Measurements from ENCODE around the gene PTPRG.
"Not testable (repeated sequence)": the region's sequence is repeated elsewhere in the genome, so short reads cannot be mapped to it uniquely, and the experiment has no call there.

The PTPRG gene

DNA sequence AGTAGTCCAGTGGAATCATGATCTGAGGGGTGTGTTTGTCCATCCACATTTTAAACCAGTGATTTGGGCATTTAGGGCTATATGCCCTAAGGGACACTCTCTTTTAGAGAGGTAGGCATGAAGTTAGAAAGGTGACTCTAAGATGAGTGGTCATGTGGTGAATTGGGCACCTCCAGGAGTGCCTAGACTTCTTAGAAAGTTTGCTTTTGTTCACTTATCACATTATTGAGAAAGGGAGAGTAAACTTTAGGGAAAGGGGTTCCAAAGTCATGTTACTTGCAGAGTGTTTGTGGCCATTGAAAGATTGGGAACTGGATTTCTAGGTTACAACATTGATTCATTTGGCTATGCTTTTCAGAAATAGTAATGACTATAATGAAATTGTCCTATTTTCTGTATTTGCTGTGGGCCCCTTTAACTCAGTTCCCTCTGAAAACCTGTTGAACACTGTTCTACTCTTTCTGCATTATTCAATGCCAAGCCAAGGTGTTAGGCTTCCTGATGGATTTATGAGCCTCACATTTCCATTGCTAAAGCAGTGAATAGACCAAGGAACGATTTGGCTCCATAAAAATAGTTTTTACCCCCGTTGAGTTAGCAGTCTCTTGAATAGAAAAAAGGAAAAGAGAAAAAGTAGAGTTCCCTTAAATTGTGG is 169.3 kb downstream of the PTPRG start:
- DNase-seq: no peak

DNA sequence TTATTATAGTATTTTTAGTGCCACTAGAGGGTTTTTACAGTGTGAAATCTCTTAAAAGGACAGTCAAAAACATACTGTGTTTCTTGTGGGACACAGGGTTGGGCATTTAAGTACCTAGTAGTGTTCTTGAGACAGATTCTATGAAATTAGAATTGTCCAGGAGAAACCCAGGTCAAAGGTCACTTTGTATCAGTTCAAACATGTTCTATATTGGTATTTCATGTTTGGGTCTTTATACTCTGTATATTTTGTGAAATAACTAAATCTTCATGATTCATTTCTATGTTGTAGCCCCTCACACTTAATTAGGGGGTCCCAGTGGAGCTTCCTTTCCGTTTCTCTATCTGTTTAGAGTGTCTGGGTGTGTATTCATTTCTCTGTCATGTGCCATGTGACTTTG is 171.6 kb downstream of the PTPRG start:
- DNase-seq: no peak

DNA sequence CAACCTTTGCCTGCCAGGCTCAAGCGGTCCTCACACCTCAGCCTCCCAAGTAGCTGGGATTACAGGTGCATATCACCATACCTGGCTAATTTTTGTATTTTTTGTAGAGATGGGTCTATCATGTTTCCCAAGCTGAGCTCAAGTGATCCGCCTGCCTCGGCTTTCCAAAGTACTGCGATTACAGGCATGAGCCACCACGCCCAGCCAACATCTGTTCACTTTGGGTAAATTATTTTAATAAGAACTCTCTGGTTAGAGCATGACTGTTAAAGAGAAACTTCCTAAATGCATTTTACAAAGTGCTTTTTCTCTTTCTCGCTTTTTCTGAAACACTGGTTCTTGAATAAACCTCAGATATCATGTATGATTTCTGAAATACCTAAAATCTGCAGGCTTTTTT is 172.5 kb downstream of the PTPRG start:
- DNase-seq: no peak

DNA sequence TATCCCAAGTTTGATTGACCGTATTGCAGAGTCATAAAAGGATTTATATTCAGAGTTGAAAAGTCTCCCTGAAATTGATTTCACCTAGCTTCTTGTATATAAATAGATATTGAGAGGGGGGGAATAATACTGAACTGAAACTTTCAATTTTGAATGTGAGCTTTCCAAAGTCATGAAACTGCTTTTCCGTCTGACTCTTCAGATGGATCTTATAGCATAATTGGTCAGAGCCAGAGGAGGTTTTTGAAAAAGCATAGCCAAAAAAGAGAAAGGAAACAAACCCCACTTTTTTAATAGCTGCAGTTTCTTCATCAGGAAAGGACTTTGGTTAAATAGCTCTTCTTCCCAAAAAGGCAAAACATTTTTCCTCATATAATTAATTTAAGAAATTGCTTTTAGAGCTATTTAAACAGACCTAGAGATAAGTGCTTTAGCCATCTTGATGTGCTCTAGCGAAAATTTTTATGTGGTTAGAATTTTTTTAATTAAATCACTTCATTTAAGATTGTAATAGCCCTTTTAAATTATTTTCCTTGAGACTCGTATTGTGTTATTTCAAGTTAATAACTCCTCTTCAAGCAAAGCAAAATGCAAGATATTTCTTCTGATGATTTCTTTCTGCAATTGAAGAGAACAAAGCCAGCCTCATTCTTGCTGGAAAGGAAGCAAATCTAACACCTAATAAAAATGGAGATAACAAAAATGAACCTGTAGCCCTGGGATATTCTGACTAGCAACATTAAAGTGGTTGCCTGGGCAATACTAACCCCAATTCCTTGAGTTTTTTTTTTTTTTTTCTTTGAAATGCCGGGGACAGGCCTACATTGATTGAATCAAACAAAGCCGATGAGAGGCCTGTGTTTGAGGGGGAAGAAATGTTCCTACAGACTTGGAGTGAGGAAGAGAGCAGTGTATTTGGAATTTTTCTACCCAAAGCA is 173.6 kb downstream of the PTPRG start:
- DNase-seq: no peak

DNA sequence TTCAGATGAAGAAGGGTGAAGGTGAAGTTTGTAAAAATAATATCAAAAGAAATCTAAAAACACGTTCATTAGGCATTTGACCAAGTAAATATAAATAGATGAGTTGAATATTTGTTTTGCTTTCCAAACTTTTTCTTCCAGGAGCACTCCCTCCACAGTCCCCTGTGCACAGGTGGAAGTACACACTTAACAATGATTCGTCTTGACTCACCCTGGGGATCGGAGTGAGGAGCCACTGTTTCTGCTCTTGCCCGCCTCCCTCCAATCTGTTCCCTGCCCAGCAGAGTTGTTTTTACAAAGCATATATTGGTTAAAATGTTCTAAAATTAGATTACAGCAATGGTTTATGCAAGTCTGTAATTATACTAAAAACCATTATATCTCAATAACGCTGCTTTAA is 175.1 kb downstream of the PTPRG start:
- no peak for DNase-seq

DNA sequence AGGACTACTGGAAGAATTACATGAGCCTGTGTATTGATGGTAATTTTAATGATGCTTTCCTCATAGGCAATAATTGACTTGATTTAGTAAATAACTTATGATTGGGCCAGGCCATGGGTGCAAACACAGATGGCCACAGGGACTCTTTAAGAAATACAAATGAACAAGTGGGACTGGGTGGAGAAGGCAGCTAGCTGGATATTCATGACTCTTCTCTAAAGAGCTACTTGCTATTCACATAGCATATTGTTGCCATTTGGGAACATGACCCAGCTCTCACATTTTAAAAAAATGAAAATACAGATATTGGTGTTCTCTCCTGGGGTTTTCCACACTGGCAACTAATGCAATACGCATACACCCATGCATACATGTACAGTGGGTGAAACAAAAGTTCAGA is 178.3 kb downstream of the PTPRG start:
- no peak for DNase-seq

DNA sequence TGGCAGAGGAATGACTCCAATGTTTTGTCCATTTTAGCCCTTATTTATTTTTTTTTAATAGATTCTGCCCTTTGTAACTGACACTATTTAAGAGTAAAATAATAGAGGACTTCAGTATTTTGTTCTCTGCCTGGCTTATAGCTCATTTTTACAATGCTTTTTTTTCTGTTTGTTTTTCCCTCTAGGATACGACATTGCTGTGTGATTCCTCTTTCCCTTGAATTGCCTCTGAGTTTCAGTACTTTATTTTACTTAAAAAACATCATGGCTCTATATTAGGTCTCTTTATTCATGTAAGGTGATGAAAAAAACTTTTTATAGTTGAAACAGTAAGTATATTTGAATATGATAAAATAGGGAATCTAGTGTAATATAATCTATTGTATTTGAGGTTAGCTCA is 179.1 kb downstream of the PTPRG start:
- DNase-seq: no peak

DNA sequence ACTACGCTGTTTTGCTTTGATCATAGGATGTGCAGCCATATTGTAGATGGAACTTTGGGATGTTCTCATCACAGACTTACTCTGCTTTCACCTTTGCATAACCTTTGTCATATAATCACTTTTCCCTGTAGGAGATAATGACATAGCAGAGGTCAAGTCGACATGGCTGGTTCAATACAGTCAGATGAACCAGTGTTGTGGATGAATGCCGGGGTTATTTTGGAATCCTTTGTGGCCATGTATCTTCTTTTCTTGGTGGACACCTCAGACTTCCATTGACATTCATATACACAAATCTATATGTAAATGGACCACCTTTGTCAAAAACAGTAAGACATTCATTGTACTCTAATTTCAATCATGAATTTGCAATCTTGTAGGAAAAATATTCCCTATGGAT is 180.2 kb downstream of the PTPRG start:
- DNase-seq: no peak

DNA sequence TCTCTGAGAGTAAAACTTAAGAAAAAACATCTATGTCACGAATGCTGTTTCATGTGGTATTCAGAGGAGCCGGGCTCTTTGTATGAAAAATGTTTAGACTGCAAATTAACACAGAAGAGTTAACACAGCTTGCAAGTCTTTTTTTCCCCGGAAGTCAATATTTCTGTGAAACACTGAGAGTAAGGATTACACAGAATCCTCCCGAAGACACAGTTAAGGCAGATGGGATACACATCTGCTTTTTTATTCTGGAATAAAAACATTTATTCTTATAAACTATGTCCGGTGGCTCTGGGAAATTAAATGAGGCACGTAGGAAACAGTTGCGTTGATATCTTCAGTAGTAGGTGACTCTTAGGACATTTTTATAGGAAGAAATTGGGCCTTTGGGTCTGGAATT is 180.6 kb downstream of the PTPRG start:
- no peak for DNase-seq

DNA sequence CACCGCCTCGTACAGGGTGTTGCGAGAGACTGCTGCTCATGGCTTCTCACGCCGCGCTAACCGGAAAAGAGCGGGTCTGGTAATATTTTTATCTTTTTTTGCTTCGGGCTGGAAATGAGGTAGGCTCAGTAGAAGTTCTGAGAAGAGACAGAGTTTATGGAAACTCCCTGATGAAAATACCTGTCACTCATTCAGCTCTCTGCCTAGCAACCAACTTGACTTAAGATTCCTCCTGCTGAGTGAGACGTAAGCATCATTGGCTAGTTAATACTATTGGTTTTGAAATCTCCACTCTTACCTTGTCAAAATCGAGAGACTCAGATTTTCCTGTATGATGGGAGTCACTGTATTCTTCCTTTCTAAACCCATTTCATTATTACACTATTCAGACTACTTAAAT is 181.7 kb downstream of the PTPRG start:
- DNase-seq: no peak

DNA sequence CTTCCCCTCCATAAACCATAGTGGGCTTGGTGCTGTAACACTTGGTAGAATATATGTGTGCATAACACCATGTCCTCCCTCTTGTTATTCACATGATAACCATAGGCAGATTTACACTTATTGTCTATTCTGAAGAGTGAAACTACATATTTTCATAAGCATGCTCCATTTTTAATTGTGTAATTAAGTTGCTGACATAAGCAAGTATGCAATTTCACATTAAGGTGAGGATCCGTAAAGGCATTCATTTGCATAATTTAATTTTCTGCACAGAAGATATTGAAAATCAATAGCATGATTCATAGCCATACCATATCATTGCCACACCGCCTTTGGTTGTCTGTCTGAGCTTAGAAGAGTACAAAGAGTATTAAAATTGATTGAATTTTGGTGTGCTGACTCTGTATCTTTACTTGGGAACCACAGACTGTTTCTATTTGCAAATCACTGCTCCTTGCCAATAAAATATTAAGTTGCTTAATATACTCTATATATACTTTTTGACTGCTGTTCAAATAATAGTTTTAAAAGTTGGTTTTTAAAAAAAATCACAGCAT is 182.4 kb downstream of the PTPRG start:
- no peak for DNase-seq

DNA sequence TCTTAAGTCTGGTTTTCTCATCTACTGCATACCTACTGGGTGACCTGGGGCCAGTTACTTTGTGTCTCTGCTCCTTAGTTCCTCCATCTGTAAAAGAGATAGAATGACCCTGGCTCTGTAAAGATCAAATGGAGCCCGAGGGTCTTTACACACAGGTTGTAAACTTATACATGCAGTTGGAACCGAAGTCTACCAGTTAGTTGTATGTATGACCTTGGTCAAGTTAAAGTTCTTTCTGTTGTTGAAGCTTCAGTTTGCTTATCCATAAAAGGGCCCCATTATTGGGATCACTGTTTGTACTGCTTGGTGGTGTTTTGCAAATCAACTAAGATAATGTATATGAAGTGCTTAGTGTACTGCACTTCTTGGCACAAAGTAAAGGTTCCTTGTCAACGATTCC is 186.9 kb downstream of the PTPRG start:
- no peak for DNase-seq

DNA sequence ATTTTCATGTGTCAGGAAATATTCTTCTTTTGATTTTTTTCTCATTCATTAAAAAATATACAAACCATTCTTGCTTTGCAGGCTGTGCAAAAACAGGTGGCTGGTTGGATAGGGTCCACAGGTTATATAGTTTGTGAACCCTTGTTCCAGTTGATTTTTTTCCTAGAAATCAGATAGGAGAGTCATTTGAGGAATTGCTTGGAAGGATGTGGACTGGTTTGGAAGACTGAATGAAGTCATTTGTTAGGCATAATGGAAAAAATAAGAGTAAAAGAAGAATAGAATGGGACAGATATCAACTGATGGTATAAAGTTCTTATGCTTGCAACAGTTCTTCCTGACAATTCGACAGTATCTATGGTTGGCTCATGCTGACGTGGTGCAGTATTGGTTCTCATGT is 189.4 kb downstream of the PTPRG start:
- no peak for DNase-seq

DNA sequence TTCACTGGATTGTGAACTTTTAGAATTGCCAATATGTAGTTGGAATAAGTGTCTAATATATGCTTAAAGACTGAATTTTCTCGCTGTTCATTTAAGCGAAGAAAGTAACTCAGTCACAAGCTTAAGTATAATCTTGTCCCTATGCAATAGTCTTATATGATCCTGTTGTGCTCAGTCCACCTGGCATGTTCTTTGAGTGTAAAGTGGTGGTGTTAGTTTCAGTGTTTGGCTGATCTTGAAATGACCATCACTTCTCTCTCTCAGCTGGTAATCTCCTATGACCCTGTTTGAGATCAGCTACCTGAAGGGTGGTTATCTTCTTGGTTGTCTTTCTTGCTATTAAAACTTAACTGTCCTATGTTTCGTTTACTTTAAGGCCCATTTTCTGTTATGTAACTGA is 197.5 kb downstream of the PTPRG start:
- no peak for DNase-seq

DNA sequence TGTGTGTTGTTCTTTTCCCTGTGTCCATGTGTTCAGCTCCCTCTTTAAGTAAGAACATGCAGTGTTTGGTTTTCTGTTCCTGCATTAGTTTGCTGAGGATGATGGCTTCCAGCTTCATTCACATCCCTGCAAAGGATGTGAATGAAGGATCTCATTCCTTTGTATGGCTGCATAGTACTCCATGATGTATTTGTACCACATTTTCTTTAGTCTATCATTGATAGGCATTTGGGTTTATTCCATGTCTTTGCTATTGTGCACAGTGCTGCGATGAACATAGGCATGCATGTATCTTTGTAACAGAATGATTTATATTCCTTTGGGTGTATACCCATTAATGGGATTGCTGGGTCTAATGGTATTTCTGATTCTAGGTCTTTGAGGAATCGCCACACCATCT is 199.4 kb downstream of the PTPRG start:
- DNase-seq: not testable (repeated sequence)

DNA sequence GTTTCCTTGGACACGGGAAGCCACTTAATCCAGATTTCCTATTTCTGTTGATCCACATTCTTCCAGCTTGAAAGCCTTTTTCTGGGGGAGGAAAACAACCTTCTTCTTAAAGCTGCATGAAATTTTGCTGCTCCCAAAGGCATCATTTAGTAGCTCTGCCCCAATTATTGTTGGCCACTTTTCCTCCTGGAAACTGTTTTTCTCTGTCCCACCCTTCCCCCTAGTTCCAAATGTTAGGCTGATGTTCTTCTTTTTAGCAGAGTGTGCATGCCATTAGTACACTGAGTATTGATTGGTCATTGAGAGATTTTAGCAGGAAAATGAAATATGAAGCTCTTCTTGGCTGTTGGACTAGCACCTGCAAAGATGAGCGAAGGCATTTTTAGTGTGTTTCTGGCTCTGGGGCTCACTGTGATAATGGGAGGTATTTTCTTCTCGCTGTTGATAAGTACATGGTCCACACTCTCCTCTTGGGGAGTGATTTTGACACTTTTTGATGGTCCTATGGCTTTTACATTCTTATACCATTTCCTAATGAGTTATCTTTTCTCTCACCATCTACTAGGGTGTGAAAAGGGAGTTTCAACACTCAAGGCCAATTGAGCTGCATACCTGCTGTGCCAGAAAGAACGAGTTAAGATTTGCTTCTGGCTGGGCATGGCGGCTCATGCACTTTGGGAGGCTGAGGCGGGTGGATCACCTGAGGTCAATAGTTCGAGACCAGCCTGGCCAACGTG is 200.5 kb downstream of the PTPRG start:
- no peak for DNase-seq

DNA sequence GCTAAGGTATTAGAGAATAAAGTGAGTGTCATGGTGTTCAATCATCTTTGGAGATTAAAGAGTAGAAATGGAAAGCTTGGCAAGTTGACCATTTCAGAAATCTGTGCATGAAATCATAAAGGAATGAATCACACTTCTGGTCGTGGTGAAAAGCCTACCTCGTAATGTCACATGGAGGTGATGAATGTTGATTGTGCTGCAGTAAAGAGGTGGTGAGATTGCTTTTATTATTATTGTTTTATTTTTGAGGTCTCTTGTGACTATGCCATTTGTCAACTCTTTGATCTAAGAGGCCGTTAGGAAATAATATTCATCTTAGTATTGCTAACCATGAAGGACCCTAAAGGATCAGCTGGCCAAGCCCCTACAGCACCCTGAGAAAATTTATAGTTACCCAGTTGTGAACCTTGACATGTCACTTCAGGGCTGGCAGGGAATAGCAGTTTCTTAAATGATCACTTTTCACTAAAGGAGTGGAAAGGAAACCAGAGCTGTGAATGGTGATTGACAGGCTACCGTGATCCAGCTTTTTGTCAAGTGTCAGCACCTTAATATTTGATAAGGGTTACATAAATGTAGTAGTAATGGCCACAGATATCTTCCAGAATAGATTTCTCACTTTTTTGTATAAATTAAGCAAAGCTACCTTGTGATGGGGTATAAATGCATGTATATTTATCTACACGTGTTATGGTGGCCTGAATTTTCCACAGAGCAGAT is 203.9 kb downstream of the PTPRG start:
- DNase-seq: no peak

DNA sequence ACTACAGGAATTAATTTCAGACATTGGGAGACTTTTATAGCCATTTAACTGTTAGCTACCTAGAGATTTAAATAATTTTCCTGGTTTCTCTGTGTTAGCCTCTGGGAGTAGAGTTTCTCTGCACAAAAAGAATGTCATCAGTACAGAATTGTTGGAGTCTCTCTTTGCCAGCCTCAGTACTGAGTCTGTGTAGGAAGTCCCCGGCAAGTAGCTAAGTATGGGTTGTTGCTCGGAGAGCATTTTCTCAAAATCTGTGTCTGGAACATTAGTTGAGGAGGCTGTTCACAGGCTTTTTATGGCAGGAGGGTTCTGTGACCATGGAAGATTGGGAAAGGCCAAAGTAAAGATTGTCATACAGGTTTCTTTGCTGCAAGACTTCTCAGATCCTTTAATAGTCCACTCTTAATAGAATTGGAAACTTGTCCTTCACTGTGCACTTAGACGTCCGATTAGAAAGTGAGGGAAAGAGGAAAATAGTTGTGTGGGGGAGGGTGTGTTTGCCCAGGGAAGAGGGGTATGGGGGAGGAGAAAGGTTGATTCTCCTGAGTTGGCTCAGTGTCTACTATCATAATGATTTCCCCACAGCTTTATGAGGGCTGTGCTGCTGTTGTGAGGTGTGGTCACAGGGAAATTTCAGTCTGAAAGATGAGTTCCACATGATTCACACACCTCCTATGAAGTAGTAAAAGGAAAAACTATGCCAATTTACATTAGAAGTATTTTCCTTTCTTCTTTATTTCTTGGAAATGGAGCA is 207.1 kb downstream of the PTPRG start:
- no peak for DNase-seq

DNA sequence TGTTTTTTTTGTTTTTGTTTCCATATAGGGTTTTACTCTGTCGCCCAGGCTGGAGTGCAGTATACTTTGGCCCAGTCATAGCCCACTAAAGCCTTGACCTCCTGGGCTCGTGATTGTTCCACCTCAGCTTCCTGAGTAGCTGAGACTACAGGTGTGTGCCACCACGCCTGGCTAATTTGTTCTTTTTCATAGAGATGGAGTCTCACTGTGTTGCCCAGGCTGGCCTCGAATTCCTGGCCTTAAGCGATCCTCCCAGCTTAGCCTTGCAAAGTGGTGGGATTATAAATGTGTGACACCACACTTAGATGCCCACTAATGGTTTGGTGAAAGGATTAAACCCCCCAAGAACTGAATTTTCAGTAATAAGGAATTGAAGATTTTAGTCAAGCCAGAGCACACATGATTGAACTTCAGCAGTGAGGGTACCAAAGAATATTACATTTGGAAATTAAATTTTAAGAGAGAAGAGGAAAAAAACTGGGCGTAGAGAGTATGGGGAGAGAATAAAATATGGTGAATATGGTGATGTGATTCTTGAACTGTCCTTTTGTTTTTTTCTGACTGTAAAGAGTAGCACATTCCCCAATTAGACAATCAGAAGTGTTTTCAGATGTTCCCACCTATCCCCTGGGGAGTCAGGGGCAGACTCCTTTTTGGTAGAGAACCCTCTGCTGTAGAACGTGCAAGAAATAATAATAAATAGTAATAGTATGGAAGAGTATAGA is 208.1 kb downstream of the PTPRG start:
- DNase-seq: no peak

DNA sequence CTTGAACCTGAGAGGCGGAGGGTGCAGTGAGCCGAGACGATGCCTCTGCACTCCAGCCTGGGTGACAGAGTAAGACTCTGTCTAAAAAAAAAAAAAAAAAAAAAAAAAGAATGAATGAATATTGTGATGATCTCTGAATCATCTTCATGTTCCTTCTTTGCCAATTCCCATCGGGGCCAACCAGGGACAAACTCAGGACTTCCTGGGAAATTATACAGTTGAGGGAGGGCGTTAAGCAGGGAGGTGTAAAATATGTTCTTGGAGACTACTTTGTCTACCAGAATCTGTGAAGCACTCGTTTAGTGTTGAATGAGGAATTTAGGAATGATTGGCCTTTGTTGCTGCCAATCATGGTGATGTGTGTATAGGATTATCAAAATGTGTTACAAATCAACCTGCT is 210.6 kb downstream of the PTPRG start:
- no peak for DNase-seq

DNA sequence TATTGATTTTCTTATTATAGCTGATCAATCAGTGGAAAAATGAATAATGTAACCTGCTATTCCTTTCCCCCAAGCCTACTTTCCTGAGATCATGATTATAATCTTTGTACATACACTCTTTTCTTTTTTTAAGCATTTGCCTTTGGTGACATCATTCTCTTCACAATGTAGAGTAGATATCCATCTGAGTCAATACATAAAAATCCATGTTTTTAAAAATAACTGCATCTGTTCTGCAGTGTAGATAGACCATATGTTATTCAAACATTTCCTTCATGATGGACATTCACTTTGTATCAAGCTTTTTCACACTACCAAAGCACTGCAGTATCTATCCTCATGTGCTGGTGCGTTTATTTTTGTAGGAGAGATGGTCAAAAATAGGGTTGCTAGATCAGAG is 211.1 kb downstream of the PTPRG start:
- no peak for DNase-seq

Measured in NCI-H1694 (cell line).